Thyroid gland (tissue), 4 donors: ENCODE measurements around the gene TNFAIP8L2. TPM values are rescaled to one million over a fixed set of nuclear protein-coding genes. Genes with fewer than 3 reads are reported as not detected.
A peak's percentile ranks its signal among the peaks of the same experiment; 100 is the strongest.

Experiments
- DNase-seq, 2 donors: peaks; one replicate each; pipeline ENCODE4 v3.0.0-alpha.2; 2019
- H3K27ac ChIP-seq, 3 donors: fragments of 200-600 bp; sonication (generic); 1 replicate in 2 of 3; 2 replicates in 1 of 3; pipeline ENCODE4 v1.5.1; 2016 to 2019; ENCODE audit warnings: mild to moderate bottlenecking in 1 of 3, moderate library complexity in 1 of 3
- H3K27me3 ChIP-seq: fragments of 200-600 bp; sonication (generic); one replicate; pipeline ENCODE4 v1.5.1; 2019
- H3K36me3 ChIP-seq, 2 donors: fragments of 200-600 bp; sonication (generic); one replicate each; pipeline ENCODE4 v1.5.1; 2016 to 2019
- H3K4me1 ChIP-seq, 2 donors: fragments of 200-600 bp; sonication (generic); one replicate each; pipeline ENCODE4 v1.5.1; 2017 to 2019
- H3K4me3 ChIP-seq, 3 donors: fragments of 200-600 bp; sonication (generic); replicated peaks in 1 of 3; 1 replicate in 2 of 3; 2 replicates in 1 of 3; pipeline ENCODE4 v1.5.1; 2016; ENCODE audit warnings: mild to moderate bottlenecking in 1 of 3
- H3K9me3 ChIP-seq: fragments of 200-600 bp; sonication (generic); one replicate; pipeline ENCODE4 v1.5.1; 2017
- CTCF ChIP-seq, 6 experiments: fragments of 200-600 bp in 3 of 6; fragments of 450-650 bp in 3 of 6; sonication (generic) in 3 of 6; IDR thresholded peaks; one replicate each; pipeline ENCODE4 v1.5.1; 2016 to 2019; ENCODE audit warnings: antibody characterized with exemption in 6 of 6, mild to moderate bottlenecking in 2 of 6, inconsistent platforms in 1 of 6, moderate library complexity in 1 of 6
- POLR2A ChIP-seq, 2 donors: fragments of 450-650 bp; IDR thresholded peaks; one replicate each; pipeline ENCODE4 v1.6.1; 2017; ENCODE audit warnings: antibody characterized with exemption in 2 of 2, mild to moderate bottlenecking in 2 of 2, moderate library complexity in 1 of 2
- WGBS, 2 donors: methylation state at CpG; one replicate each; pipeline ENCODE4 v1.1.5; 2017; 5-methylcytosine and 5-hydroxymethylcytosine counted together
- intact Hi-C: fragments of 100-400 bp; cut with DNase I; formaldehyde crosslinking; loops from one replicate; pipeline ENCODE4 v1.15.1; 2023
- total RNA-seq, 4 donors: library from RNA; depleted of rRNA; stranded (reverse); fragments of >200 nt; gene quantifications; one replicate each; pipeline ENCODE4 v1.2.3, GENCODE V29; 2016

Gene TNFAIP8L2
- total RNA-seq, 4 donors from 2014 or later, result 2.2 to 4.2 (median 2.4) TPM

- DNase-seq, result no peak
- intact Hi-C loops, result loop anchor here (5.0 to 10.0 kb wide), 2 partner anchors 55 to 132 kb away; no protein-coding TSS in a partner anchor
- TF ChIP-seq CTCF (IDR thresholded peaks at IDR 0.05), result no peak
- no peak for TF ChIP-seq POLR2A (IDR thresholded peaks at IDR 0.05)
- Histone ChIP-seq H3K9me3 (no peaks in the 10 kb centered on the region), H3K27ac (no peak overlapping the region), H3K36me3 (peaks cover 25 to 27% of the 10 kb centered on the region in 2 donors), H3K4me3 (no peak overlapping the region), H3K4me1 (no peaks in the 10 kb centered on the region), H3K27me3 (no peaks in the 10 kb centered on the region)
- WGBS, 2 donors, result 86 to 93% methylated on average over 6 of the region's 6 CpGs
Observed at GRCh38 chr1:151157067-151157531, 650 bp downstream of the TNFAIP8L2 start.

GRCh38 chr1:151158326-151158725, 1.9 kb downstream of the TNFAIP8L2 start:
- WGBS, 2 donors, result 85 to 90% methylated on average over 5 of the region's 5 CpGs
- intact Hi-C loops, result loop anchor here (5.0 to 10.0 kb wide), 2 partner anchors 56 to 134 kb away; no protein-coding TSS in a partner anchor
- TF ChIP-seq POLR2A (IDR thresholded peaks at IDR 0.05) (no peak), CTCF (IDR thresholded peaks at IDR 0.05) (no peak)
- Histone ChIP-seq H3K4me1 (no peaks in the 10 kb centered on the region), H3K4me3 (no peak overlapping the region), H3K27ac (no peak overlapping the region), H3K36me3 (peaks cover 25 to 27% of the 10 kb centered on the region in 2 donors), H3K27me3 (no peaks in the 10 kb centered on the region), H3K9me3 (no peaks in the 10 kb centered on the region)
- DNase-seq, result no peak

- DNase-seq, result peak; percentile 25 to 27
- Histone ChIP-seq H3K36me3 (peaks cover 25 to 27% of the 10 kb centered on the region in 2 donors), H3K4me1 (peaks cover 0 to 1% of the 10 kb centered on the region in 2 donors), H3K4me3 (no peak overlapping the region), H3K9me3 (no peaks in the 10 kb centered on the region), H3K27me3 (no peaks in the 10 kb centered on the region), H3K27ac (no peak overlapping the region)
- WGBS, 2 donors, result 82 to 84% methylated on average over 4 to 17 of the region's 22 CpGs
- intact Hi-C loops, result loop anchor here (5.0 to 10.0 kb wide), 2 partner anchors 56 to 134 kb away; no protein-coding TSS in a partner anchor
- TF ChIP-seq CTCF (IDR thresholded peaks at IDR 0.05) (no peak), POLR2A (IDR thresholded peaks at IDR 0.05) (no peak)
Observed at GRCh38 chr1:151158751-151159251, 2.4 kb downstream of the TNFAIP8L2 start.

- H3K27ac ChIP-seq, result peak overlapping the region in 1 of 3 donors; percentile 17
- H3K4me3 ChIP-seq, result no peak overlapping the region
- peaks cover 3 to 7% of the 10 kb centered on the region in 2 donors for H3K4me1 ChIP-seq
- no peaks in the 10 kb centered on the region for H3K27me3 ChIP-seq
- no peak for DNase-seq
- no peak for TF ChIP-seq POLR2A (IDR thresholded peaks at IDR 0.05)
- TF ChIP-seq CTCF (IDR thresholded peaks at IDR 0.05), result no peak
- intact Hi-C loops, result loop anchor here (5.0 to 10.0 kb wide), 2 partner anchors 57 to 135 kb away; no protein-coding TSS in a partner anchor
- no peaks in the 10 kb centered on the region for H3K9me3 ChIP-seq
- H3K36me3 ChIP-seq, result peaks cover 25 to 27% of the 10 kb centered on the region in 2 donors
Observed at GRCh38 chr1:151159373-151159772, 2.9 kb downstream of the TNFAIP8L2 start.

GRCh38 chr1:151164732-151165280, 8.4 kb downstream of the TNFAIP8L2 start:
- peak overlapping the region; percentile 70 to 91 (median 76) for H3K27ac ChIP-seq
- intact Hi-C loops, result no loop called here
- no peak for DNase-seq
- TF ChIP-seq CTCF (IDR thresholded peaks at IDR 0.05), result no peak
- no peak for TF ChIP-seq POLR2A (IDR thresholded peaks at IDR 0.05)
- peaks cover 14 to 21% of the 10 kb centered on the region in 2 donors for H3K4me1 ChIP-seq
- H3K4me3 ChIP-seq, result peak overlapping the region; percentile 11 to 59 (median 53)
- 15 to 18% methylated on average over 11 of the region's 11 CpGs for WGBS, 2 donors
- H3K36me3 ChIP-seq, result peaks cover 17 to 18% of the 10 kb centered on the region in 2 donors
- H3K9me3 ChIP-seq, result no peaks in the 10 kb centered on the region
- no peaks in the 10 kb centered on the region for H3K27me3 ChIP-seq
